Breast epithelium (tissue), 4 donors: ENCODE data around the gene CTXN1. TPM values are rescaled to one million over a fixed set of nuclear protein-coding genes. Genes with fewer than 3 reads are reported as not detected.
"Not testable (repeated sequence)": the region's sequence is repeated elsewhere in the genome, so short reads cannot be mapped to it uniquely, and the experiment has no call there.

Experiments
- DNase-seq, 2 donors: peaks; one replicate each; pipeline ENCODE4 v3.0.0-alpha.2; 2019; ENCODE audit warnings: low spot score in 2 of 2
- H3K27ac ChIP-seq, 2 donors: fragments of 200-600 bp; sonication (generic) in 1 of 2; one replicate each; pipeline ENCODE4 v1.5.1; 2016 to 2019; ENCODE audit warnings: mild to moderate bottlenecking in 1 of 2
- H3K27me3 ChIP-seq, 2 donors: fragments of 200-600 bp; sonication (generic) in 1 of 2; one replicate each; pipeline versions ENCODE4 v1.5.1 to v1.6.0; 2017 to 2019; ENCODE audit warnings: control low read depth in 1 of 2, mild to moderate bottlenecking in 1 of 2
- H3K36me3 ChIP-seq: fragments of 200-600 bp; one replicate; pipeline ENCODE4 v1.5.1; 2019
- H3K4me1 ChIP-seq, 2 donors: fragments of 200-600 bp; sonication (generic); one replicate each; pipeline ENCODE4 v1.5.1; 2016 to 2019; ENCODE audit warnings: control low read depth in 1 of 2
- H3K4me3 ChIP-seq, 3 donors: fragments of 200-600 bp; sonication (generic); 1 replicate in 2 of 3; 2 replicates in 1 of 3; pipeline ENCODE4 v1.5.1; 2016 to 2019; ENCODE audit warnings: mild to moderate bottlenecking in 3 of 3, moderate library complexity in 2 of 3
- H3K9me3 ChIP-seq, 2 donors: fragments of 200-600 bp; sonication (generic) in 1 of 2; one replicate each; pipeline ENCODE4 v1.5.1; 2016 to 2019; ENCODE audit warnings: control low read depth in 1 of 2
- POLR2A ChIP-seq: fragments of 450-650 bp; IDR thresholded peaks from one replicate; pipeline ENCODE4 v1.6.1; 2016; ENCODE audit warnings: antibody characterized with exemption, mild to moderate bottlenecking, moderate library complexity
- POLR2AphosphoS5 ChIP-seq, 3 donors: sonication (generic); formaldehyde crosslinking; IDR thresholded peaks; one replicate each; pipeline ENCODE4 v1.6.1; 2017; ENCODE audit warnings: antibody characterized with exemption in 3 of 3
- intact Hi-C: fragments of 100-400 bp; cut with DNase I; formaldehyde crosslinking; loops from one replicate; pipeline ENCODE4 v1.15.1; 2023; ENCODE audit warnings: low total_unique reads
- total RNA-seq, 3 donors: library from RNA; depleted of rRNA; stranded (reverse); fragments of >200 nt; gene quantifications; one replicate each; pipeline ENCODE4 v1.1.0, GENCODE V29; 2016
- TF ChIP-seq, protein P1 (sequence below), 3 donors: fragments of 450-650 bp; IDR thresholded peaks; one replicate each; pipeline ENCODE4 v1.5.1; 2016 to 2017; ENCODE audit warnings: antibody characterized with exemption in 3 of 3, mild to moderate bottlenecking in 3 of 3, moderate library complexity in 3 of 3

CTXN1 gene
- total RNA-seq, 3 donors from 2014 or later = 0.32 to 9.5 (median 5.6) TPM

DNA sequence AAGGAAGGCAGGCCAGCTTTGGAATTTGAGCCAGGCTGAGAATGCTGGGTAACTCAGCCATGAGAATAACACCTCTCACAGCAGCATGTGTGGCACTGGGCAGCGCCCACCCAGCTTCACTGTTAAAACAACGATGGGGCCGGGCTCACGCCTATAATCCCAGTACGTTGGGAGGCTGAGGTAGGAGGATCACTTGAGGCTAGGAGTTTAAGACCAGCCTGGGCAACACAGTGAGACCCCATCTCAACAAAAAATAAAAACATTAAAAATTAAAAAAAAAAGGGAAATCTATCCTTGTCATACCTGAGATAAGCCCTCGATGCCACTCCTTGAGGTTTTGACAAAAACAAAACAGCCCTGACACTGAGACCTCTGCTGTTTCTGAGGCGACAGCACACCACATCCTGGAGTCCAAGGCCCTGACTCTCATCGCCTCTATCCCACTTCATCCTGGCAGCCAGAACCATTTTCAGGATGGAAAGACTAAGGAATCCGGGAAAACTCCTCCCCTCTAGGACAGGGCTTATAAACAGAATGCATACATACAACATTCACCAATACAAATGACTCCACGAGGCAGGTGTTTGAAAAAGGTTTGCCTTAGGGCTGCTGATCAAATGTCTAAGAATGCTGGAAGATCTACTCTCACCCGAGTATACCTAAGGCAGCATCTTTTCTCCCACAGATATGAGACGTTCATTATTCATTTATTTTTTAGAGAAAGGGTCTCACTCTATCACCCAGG, 40.2 kb upstream of the CTXN1 start:
- no peak for DNase-seq
- H3K27ac ChIP-seq = peak overlapping the region; percentile 51 to 70
- H3K27me3 ChIP-seq = no peaks in the 10 kb centered on the region
- H3K4me1 ChIP-seq = no peaks in the 10 kb centered on the region
- TF ChIP-seq POLR2AphosphoS5 (IDR thresholded peaks at IDR 0.05) (no peak), POLR2A (no peak)
- TF ChIP-seq, protein P1, sequence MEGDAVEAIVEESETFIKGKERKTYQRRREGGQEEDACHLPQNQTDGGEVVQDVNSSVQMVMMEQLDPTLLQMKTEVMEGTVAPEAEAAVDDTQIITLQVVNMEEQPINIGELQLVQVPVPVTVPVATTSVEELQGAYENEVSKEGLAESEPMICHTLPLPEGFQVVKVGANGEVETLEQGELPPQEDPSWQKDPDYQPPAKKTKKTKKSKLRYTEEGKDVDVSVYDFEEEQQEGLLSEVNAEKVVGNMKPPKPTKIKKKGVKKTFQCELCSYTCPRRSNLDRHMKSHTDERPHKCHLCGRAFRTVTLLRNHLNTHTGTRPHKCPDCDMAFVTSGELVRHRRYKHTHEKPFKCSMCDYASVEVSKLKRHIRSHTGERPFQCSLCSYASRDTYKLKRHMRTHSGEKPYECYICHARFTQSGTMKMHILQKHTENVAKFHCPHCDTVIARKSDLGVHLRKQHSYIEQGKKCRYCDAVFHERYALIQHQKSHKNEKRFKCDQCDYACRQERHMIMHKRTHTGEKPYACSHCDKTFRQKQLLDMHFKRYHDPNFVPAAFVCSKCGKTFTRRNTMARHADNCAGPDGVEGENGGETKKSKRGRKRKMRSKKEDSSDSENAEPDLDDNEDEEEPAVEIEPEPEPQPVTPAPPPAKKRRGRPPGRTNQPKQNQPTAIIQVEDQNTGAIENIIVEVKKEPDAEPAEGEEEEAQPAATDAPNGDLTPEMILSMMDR (IDR thresholded peaks at IDR 0.05) = no peak
- no peak overlapping the region for H3K4me3 ChIP-seq
- no peaks in the 10 kb centered on the region for H3K36me3 ChIP-seq
- H3K9me3 ChIP-seq = no peaks in the 10 kb centered on the region
- intact Hi-C loops = no loop called here

DNA sequence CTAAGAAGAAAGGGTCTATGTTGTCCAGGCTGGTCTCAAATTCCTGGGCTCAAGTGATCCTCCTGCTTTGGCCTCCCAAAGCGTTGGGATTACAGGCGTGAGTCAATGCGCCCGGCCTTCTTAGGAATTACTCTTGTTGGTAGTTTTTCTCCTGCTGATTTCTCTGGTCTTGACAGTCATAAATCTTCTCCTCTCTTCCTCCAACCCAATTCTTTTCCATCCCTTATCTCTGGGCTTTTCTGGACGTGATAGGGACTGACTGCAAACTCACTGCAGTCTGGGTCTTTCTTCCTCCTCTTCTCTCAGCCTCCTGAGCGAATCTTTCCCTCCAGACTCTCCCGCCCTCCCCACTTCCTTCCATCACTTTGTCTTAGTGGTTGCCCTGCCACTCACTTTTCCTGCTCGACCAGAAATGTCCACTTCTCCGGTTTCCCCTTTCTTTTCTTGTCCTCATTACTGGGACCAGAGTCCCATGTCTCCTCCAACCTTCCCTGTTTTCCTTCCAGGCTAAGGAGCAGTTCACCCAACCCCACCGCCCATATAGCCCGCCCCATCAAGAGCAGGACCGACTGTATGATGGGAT, 39.4 kb upstream of the CTXN1 start:
- Histone ChIP-seq H3K27me3 (no peaks in the 10 kb centered on the region), H3K36me3 (no peaks in the 10 kb centered on the region), H3K4me3 (no peak overlapping the region), H3K9me3 (no peaks in the 10 kb centered on the region), H3K4me1 (no peaks in the 10 kb centered on the region), H3K27ac (peak overlapping the region; percentile 51 to 70)
- no peak for DNase-seq
- TF ChIP-seq POLR2A = no peak
- intact Hi-C loops = no loop called here

DNA sequence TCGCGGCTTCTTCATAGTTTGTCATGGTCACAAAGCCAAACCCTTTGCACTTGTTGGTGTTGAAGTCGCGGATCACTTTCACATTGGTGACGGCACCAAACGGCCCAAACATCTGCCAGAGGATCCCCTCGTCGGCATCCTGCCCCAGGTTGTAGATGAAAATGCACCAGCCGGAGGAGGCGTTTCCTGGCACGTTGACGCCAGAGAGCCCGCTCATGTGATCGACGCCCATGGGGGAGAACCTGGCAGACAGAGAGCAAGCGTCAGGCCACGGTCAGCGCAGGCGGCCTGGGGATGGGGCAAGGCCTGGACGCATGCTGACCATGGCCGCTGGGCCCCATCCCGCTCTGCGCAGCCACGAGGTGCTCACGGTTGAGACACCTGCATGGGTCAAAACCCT, 37.6 kb upstream of the CTXN1 start:
- DNase-seq = no peak
- H3K36me3 ChIP-seq = no peaks in the 10 kb centered on the region
- H3K27ac ChIP-seq = no peak overlapping the region
- no peaks in the 10 kb centered on the region for H3K4me1 ChIP-seq
- H3K27me3 ChIP-seq = no peaks in the 10 kb centered on the region
- intact Hi-C loops = no loop called here
- H3K4me3 ChIP-seq = no peak overlapping the region
- TF ChIP-seq POLR2A (no peak), POLR2AphosphoS5 (IDR thresholded peaks at IDR 0.05) (no peak)
- TF ChIP-seq, protein P1 (IDR thresholded peaks at IDR 0.05) = no peak
- no peaks in the 10 kb centered on the region for H3K9me3 ChIP-seq

DNA sequence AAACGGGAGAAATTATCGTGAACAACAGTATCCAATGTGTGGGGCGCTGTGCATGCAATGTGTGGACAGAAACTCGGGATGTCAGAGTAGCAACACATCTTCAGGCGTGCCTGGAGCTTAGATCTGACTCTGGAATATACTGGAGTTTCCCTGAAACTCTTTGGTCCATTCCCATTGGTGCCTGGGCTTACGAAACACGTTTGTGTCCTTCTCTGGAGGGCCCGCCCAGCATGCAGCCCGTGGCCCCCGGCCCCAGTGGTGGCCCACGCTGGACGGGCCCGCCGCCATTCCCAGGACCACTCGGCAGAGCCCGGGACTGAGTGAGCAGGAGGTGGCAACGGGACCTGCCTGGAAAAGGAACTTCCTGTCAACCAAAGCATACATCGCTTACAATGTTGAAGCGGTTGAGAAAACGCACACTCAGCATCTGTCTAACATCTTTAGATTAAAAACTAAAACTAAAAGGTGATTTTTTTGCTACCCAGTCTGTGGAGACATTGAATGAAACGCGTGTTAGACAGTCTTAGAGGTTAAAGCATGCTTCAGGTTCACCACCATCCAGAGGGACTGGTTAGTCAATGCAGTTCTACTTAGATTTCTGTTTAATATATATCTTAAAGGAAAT, 36.8 kb upstream of the CTXN1 start:
- H3K27me3 ChIP-seq = no peaks in the 10 kb centered on the region
- no peak for DNase-seq
- no peak overlapping the region for H3K27ac ChIP-seq
- no peaks in the 10 kb centered on the region for H3K36me3 ChIP-seq
- H3K4me3 ChIP-seq = no peak overlapping the region
- no peaks in the 10 kb centered on the region for H3K9me3 ChIP-seq
- intact Hi-C loops = no loop called here
- H3K4me1 ChIP-seq = no peaks in the 10 kb centered on the region
- TF ChIP-seq POLR2A = no peak
- TF ChIP-seq POLR2AphosphoS5 (IDR thresholded peaks at IDR 0.05) = no peak
- TF ChIP-seq, protein P1 (IDR thresholded peaks at IDR 0.05) = no peak

DNA sequence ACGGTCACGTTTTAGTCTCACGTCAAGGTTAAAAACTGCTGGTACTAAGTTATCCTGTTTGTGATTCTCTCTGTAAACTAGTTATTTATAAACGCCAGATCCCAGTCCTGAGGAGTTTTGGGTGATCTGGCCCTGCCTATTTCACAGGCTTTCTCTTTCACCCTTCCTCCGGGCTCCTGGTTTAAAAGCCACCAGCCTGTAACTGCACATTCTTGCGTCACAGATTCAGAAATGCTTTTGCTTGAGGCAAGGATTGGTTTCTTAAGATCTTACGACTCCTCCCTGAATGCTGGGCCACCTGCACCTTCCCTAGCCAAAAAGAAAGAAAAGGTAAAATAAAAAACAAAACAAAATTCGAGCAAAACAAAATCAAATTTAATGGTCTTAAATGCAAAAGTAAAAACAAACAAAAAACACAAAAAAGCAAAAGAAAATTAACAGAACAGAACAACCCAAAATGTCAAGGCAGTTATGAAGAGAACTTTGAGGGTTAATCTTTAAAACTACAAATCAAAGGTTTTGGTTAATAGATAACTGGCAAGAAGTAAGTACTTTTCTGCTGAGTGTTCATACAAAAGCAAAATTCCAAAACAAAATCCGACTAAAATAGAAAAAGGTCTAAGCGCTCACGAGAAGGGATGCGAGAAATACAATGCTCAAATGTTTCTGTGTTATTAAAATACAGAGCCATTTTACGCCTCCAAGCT, 36.1 kb upstream of the CTXN1 start:
- no peak overlapping the region for H3K4me3 ChIP-seq
- no peaks in the 10 kb centered on the region for H3K36me3 ChIP-seq
- no peak for DNase-seq
- no peaks in the 10 kb centered on the region for H3K27me3 ChIP-seq
- no peak overlapping the region for H3K27ac ChIP-seq
- no peaks in the 10 kb centered on the region for H3K9me3 ChIP-seq
- intact Hi-C loops = no loop called here
- no peaks in the 10 kb centered on the region for H3K4me1 ChIP-seq
- TF ChIP-seq, protein P1 (IDR thresholded peaks at IDR 0.05) = no peak
- no peak for TF ChIP-seq POLR2A
- TF ChIP-seq POLR2AphosphoS5 (IDR thresholded peaks at IDR 0.05) = no peak

DNA sequence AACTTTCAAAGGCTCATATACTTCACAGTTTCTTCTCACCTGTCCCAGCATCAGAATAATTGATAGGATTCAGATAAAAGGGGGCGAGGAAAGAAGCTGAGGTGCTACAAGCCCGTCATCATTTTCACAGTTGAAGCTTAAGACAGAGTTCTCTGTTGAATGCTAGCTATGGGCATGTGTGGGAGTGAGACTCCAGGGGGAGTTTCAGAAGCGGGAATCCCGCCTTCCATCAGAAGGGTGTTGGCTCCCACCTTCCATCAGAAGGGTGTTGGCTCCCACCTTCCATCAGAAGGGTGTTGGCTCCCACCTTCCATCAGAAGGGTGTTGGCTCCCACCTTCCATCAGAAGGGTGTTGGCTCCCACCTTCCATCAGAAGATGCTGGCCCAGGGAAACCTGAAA, 35.1 kb upstream of the CTXN1 start:
- H3K36me3 ChIP-seq, H3K4me1 ChIP-seq, intact Hi-C loops: not testable (repeated sequence)

More for the DNA sequence above, 35.1 kb upstream of the CTXN1 start:
- not testable (repeated sequence) for H3K9me3 ChIP-seq, H3K27ac ChIP-seq, H3K27me3 ChIP-seq, H3K4me3 ChIP-seq, DNase-seq
